Dedifferentiated amniotic fluid mesenchymal stem cell (primary cell): ENCODE results near the gene LRMDA.

Source experiments
- DNase-seq: peaks from one replicate; pipeline ENCODE4 v3.0.0-alpha.2; 2016; ENCODE audit errors: extremely low spot score

The LRMDA gene

DNA sequence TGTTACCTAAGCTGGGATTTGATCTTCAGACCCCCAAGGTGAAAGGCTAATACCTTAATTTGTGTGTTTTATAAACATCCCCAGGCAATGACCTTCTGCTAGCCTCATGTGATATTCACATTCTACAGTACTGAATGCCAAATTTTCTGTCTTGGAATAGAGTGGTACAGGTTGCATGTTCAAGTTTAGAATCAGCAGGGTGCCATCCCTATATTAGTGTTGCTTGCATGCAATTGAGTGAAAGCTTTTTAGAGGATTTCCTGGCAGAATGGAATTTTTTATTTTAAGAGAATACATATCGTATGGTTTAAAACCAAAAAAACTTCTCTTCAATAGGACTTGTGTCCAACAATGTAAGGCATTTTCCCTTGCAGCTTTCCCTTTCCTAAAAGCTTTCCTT is 107.3 kb downstream of the LRMDA start:
- no peak for DNase-seq

DNA sequence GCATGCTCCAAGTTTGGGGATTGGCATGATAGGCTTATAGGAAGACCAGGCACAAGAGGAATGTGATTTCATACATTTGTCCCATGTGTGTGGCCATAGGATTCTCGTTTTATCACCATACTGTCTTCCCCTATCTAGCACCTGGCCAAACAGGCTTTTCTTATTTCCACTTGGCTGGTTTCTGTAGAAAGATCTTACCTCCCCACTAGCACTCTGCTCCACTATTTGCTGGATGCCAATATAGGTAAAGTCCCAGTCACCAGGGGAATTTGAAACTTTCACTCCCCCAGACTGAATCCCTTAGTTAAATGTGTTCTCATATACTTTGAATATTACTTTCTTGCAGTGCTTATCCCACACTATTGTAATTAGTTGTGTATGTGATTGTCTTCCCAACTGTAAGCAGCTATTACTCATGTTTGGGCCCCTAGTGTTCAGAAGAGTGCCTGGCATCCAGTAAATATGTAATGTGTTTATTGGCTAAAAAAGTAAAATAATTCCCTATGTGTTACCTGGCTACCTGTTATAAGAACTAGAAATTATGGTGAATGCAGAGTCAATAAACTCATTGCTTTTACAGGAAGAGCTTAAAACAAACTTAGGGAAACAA is 109.0 kb downstream of the LRMDA start:
- no peak for DNase-seq

DNA sequence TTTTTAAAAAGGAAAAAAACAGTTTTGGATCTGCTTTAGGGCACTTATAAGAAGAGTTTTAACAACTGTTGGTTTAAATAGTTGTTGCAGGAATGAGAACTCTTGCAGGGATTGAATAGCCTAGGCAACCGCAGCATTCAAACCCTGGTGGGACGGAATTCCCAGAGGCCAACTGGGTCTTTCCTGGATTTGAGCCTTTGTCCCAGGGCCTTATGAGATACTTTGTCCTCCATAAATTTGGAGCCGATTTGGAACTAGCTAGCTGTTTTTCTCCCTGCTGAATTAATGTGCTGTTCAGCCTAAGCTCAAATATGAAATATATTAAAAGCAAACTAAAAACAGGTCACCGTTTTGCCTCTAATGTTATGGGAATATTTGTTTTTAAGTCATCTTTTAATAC is 109.6 kb downstream of the LRMDA start:
- DNase-seq = no peak

DNA sequence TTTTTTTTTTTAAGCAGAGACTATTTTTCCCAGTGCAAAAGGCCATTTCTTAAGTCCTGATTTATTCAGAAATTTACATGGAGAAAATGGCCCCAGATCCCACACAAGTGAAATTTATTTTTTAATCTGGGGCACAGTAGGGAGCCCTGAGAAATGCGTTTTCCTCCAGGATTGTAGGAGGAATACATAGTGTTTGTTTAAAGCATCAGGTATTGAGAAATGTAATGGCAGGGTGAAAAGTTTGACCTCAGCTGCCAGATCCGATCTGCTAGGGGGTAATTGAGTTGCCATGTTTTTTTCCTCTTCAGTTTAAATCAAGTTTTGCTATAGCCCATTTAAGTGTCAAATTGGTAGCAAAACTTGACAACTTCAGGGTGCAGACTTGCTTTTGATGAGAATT is 110.0 kb downstream of the LRMDA start:
- DNase-seq = no peak

DNA sequence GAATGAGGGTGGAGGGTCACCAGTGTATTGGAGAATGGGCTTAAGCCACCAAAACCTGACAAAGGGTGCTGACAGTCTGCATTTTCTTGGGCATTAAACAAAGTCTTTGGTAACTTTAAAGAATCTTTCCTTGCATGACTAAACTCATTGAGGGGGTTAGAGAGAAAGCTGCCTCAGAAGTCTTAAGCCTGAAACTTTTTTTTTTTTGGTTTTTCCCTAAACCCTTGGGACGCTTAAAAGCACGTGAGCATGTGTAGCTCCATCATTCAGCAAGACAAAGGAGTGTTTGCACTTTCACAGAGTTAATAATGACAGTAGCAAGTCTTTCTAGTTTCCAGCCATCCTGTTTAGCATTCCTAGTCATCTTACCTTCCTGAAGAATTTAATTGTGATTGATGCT is 110.7 kb downstream of the LRMDA start:
- DNase-seq = no peak

DNA sequence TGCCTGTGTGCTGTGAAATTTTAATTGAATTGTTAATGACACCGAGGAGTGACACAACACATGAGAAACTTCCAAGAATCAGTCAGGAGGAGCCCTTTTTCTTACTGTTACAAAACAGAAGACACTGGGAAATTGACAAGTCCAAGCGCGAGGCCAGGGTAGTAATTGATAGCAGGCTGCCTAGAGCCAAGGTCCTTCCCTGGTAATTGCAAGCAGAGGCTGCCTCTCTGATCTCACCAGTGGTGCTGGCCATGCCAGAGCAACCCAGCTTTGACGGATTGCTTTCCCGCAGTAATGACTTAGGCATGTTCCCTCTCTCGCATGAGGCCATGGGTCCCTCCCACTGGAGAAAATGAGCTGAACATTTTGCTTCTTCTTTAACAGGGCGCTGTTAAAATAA is 111.5 kb downstream of the LRMDA start:
- DNase-seq = peak; percentile 53

DNA sequence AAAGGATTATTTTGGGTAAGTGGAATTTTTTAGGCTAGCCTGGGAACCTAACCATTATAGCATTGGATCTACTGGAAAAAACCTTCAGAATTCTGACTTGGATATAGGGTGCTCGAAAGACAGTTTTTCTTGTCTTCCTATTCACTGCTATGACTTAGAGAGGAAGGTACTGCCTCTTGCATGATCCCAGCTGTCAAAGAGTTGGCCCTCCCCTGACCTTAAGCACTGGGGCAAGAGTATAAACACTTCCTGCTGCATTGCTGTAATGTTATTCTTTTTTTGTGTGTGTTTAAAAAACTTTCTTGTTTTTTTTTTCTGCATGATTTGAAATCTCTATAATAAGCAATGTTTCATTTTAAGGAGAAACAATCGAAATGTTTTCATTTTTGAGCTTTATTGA is 113.0 kb downstream of the LRMDA start:
- no peak for DNase-seq

DNA sequence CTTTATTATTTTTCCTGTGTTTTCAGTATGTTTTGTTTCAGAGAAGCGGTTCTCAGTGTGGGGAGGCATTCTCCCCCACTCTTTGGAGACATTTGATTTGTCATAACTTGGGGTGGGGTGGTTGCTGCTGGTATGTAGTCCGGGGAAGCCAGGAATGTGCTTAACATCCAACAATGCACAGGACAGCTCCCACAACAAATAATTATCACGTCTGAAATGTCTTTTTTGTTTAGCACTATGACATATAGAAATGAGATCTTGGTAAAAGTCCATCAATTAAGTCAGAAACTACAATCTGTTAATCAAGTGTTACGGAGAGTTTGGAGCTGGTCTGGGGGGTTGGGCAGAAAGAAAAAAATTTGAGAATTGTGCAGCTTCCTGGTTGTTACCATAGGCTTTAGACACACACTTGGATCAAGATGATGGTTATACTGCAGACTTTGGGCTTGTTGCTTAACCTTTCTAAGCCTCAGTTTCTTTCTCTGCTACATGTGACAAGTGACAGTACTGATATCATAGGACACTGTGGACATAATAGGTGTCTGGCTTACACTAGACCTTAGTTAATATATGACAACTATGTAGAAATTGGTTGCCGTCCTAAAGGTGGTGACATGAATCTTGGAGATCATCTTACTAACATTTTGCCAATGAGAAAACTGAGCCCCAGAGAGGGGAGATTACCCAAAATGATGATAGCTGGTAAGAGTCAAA is 113.7 kb downstream of the LRMDA start:
- no peak for DNase-seq

DNA sequence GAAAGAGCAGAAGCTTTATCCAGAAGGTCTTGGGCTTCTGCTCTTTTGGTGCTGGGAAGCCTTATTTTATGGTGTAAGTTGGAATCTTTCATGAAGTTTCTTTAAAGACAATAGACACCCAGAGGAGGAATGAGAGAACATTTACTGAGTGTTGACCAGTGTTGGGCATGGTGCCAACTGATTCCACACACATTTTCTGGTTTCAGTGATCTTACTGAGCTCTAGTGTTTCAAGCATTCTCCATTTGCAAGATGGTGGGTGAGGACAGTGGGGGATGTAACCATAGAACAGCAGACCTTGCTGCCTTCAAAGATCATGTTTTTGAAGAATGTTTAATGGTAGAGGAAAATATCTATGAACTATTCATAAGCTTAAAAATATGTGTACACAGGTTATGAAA is 114.6 kb downstream of the LRMDA start:
- DNase-seq = no peak

DNA sequence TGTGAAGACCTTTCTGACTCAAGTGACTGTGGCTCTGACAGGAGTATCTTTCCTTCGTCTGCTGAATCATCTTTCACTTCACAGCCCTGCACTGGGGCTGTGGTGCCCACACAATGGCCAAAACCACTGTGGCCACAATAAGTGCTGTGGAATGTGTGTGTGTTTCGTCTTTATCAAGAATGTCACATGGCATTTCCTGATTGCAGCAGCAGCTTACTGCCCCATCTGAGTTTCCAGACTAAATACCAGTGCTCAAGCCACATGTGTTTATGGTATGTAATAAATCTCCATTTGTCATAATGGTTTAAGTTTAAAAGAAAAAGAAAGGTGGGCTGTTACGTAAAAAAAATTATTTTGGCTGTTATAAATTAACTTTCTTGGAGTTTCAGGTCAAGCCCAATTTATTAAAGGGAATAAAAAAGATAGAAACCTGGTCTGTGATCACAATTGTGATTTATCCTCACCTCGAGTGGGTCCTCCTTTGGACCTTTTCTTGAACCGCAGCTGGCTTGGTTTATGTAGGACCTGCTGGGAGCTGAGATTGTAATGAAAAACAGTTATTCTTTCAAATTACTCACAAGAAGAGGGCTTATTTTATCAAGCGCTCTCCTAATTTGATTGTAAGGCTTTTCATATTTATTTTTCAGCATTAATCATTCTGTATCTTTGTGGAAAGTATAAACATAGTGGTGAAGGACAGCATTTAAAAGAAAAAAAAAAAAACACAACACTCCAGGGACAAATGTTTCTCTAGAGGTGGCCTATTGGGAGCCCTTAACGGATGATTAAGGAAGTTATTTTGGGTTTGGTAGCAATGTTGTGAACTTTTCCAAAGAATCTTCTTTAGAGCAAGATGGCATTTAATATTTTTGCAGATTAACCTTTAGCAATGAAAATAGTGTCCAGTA is 116.2 kb downstream of the LRMDA start:
- peak; percentile 58 for DNase-seq

DNA sequence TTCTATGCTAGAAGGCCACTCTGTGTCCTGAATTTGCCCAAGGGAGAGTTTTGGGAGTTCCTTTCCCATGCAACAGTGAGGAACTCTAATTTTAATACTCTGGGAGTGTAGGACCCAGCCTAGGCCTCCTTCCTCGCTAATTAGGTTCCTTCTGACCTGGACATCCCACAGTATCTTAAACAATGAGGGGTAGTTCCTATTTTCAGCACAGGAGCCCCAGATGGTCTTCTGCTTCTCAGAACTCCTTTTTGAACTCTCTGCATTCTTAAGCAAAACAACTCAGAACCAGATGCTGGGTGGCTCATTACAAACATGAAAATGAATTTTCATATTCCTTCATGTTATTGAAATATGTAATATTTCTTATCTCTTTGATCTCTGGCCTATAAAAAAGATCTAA is 116.9 kb downstream of the LRMDA start:
- no peak for DNase-seq

DNA sequence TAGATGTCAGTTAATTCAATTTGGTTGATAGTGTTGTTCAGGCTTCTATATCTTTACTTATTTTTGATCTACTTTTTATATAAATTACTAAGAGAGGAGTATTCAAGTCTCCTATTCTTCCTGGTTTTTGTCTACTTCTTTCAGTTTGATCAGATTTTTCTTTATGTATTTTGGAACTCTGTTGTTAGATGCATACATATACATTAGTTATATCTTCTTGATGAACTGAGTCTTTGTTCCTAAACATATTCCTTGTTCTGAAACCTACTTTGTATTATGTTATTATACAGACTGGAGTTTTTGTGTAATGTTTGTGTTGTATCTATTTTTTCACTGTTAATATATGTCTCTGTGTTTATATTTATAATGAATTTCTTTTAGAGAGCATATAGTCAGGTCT is 118.8 kb downstream of the LRMDA start:
- DNase-seq = no peak

DNA sequence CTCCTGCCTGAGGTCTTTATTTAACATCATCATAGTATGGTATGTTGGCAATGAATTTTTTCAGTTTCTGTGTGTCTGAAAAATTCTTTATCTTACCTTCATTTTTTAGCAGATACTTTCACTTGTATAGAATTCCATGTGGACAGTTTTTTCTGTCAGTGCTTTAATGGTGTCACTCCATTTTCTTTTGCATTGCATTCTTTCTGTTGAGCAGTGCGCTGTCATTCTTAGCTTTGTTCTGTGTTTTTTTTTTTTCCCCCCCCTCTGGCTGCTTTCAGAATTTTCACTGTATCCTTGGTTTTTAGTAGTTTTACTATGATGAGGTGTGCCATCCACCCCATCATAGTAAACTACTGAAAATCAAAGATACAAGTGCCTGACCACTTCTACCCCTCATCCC is 120.7 kb downstream of the LRMDA start:
- DNase-seq = no peak

DNA sequence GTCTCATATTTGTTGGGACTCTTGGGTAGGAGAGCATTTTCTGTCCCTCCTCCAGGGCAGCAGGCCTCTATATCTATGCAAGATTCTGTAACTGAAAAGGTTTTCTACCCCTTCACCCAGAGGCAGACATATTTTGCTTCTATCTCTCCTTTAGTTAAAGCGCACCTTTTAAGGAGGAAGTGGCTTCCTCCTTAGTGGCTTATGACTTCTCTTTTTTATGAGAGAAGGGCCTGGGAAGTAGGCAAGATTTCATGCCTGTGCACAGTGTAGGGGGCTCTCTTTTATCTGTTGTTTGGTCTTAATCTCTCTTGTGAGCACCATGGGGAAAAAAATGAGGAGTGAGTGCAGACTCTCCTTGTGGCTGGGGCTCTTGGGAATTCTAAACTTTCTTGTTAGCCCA is 122.1 kb downstream of the LRMDA start:
- no peak for DNase-seq

DNA sequence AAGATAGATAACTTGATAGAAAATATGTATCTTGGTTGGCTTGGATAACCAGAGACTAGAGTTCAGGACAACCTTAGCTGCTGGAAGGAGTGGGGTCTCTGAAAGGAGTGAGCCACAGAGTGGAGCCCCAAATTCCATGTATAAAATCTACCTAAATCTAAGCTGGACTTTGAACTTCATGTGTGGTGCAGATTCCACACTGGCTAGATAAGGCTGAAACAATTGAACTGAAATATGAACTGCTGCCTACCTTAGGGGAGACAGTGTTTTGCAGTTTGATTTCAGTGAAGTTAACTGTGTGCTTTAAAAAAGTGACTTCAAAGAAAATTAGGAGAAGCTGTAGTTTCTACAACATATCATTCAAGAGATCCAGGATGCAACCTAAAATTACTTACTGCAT is 123.9 kb downstream of the LRMDA start:
- DNase-seq = no peak

DNA sequence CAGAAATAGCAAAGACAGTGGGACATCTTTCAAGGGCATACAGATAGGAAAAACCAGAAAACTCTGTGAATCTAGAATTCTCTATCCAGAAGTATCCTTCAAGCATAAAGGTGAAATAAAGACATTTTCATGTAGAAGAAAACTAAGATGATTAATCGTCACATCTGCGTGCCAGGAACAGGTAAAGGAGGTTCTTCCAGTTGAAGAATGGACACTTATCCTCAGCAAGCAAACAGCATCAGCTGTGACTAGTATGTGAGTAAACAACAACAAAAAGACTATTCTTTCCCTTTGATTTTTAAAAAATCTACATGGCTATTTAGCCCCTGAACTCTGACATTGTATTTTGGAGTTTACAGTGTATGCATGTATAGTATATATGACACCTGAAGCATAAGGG is 124.9 kb downstream of the LRMDA start:
- no peak for DNase-seq

DNA sequence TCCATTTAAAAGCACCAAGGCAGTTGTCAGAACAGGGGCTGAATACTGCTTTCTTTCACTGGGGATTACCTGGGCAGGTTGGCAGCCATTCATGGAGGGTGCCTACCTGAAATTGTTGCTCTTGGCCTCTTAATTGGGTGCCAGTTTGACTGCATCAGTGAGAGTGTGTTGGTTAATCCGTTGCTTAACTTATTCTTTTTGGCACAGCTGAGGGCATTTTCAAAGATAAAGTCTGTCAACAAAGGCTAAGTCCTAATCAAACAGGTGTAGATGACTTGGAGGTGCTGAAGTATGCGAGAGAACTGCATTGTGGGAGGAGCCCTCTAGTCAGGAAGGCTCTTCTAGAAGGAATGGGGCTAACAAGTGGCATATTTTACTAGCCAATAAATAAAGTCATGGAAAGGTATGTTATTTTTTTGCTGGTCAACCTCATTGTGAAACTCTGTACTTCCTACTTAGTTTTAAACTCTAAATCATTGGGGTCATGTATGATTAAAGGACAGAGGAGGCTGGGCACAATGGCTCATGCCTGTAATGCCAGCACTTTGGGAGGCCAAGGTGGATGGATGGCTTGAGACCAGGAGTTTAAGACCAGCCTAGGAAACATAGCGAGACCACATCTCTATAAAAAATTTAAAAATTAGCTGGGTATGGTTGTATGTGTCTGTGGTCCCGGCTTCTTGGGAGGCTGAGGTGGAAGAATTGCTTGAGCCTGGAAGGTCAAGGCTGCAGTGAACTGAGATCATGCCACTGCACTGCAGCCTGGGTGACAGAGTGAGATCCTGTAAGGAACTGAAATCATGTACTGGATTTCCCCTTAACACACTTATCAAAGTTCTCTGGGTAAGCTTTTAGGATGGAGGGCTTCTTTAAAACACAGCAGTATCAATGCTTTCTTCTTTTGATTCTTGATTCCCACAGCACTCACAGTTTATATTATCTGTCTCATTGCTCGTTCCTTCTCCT is 134.1 kb downstream of the LRMDA start:
- no peak for DNase-seq

DNA sequence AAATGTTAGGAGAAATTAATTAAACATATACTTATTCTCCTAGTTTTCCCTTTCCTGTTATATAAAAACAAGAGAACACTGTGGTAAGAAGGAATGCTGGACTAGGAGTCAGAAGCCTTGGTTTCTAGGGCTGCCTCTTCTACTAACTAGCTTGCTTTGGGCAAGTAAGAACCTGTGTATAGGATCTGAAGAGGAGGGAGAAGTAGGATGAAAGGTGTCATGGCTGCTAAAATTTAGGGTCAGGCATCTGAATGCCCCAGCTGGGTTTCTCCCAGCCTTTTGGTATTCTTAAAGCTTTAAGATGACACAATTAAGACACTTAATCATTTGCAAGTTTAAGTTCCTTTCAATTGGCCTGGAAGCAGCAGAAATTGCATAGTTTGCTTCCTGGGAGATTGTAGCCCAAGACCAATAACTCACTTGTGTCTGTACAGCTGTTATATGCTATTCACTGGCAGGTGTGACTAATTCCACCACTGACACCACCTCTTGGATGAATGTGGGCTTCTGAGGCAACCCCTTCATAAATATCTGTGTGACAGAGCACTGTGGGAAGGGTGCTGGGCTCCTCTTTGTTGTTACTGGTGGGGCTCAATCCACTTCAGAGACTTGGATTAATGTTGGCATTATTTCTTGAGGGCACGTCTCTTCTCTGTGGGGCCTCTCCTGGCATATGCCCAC is 137.2 kb downstream of the LRMDA start:
- no peak for DNase-seq

DNA sequence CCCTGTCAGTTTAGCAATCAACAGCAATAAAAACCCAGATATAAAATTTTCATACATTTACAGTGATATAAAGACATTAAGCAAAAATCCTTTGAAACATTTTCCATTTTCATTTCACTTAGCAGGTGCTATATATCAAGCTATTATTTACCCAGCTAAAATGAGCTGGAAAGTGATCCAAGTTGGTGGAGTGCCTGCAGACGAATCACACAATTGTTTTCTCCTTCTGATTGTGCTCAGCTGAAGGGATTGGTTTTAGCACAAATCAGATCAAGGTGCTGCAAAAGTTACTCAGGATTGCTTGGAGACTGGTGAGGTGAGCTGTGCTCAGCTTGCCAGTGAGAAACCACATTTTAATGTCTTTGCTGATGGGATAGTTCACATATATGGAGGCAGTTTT is 138.1 kb downstream of the LRMDA start:
- DNase-seq = no peak

DNA sequence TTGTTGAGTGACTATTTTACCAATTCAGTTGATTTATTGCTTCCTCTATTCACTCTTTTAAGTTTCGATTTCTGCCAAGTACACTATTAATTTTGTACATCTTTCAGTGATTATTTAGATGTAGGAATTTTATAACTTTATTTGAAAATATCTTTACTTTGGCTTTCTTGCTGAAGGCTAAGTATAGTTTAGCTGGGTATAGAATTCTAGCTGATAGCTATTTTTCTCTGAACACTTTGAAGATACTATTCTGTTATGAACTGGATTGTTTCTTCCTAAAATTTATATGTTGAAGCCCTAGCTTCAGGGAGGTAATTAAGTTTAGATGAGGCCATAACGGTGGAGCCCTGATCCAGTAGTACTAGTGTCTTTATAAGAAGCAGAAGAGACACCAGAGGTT is 141.1 kb downstream of the LRMDA start:
- no peak for DNase-seq

DNA sequence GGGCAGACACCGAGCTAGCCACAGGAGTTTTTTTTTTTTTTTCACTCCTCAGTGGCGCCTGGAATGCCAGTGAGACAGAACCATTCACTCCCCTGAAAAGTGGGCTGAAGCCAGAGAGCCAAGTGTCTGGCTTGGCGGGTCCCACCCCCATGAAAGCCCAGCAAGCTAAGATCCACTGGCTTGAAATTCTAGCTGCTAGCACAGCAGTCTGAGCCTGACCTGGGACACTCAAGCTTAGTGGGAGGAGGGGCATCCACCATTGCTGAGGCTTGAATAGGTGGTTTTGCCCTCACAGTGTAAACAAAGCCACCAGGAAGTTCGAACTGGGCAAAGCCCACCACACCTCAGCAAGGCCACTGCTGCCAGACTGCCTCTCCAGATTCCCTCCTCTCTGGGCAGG is 144.5 kb downstream of the LRMDA start:
- DNase-seq = no peak
